Body of pancreas (tissue), 4 donors: ENCODE data around the gene DAB2IP. TPM values are rescaled to one million over a fixed set of nuclear protein-coding genes. Genes with fewer than 3 reads are reported as not detected.

Source experiments
- ATAC-seq: fragments of 150-250 bp; one replicate; pipeline ENCODE4 v1.9.1; 2016
- DNase-seq, 4 donors: peaks; one replicate each; pipeline ENCODE4 v3.0.0-alpha.2; 2019
- H3K27ac ChIP-seq, 4 donors: fragments of 200-600 bp; sonication (generic); 1 replicate in 3 of 4; 2 replicates in 1 of 4; pipeline versions ENCODE4 v1.5.1 to v1.6.1; 2016 to 2019; ENCODE audit warnings: mild to moderate bottlenecking in 1 of 4, mixed read lengths in 1 of 4, moderate library complexity in 1 of 4
- H3K27me3 ChIP-seq, 2 donors: fragments of 200-600 bp; sonication (generic); one replicate each; pipeline ENCODE4 v1.6.0; 2016; ENCODE audit warnings: mild to moderate bottlenecking in 1 of 2
- H3K36me3 ChIP-seq, 2 donors: fragments of 200-600 bp; sonication (generic); replicated peaks in 1 of 2; 2 replicates each; pipeline ENCODE4 v1.5.1; 2016; ENCODE audit warnings: low read depth in 2 of 2; ENCODE audit not compliant: insufficient read depth in 1 of 2
- H3K4me1 ChIP-seq: fragments of 200-600 bp; sonication (generic); one replicate; pipeline ENCODE4 v1.6.0; 2016
- H3K4me3 ChIP-seq, 2 donors: fragments of 200-600 bp; sonication (generic); 1 replicate in 1 of 2; 2 replicates in 1 of 2; pipeline ENCODE4 v1.5.1; 2016 to 2019
- H3K9me3 ChIP-seq, 3 donors: fragments of 200-600 bp; sonication (generic); 1 replicate in 2 of 3; 2 replicates in 1 of 3; pipeline ENCODE4 v1.5.1; 2016
- CTCF ChIP-seq, 7 experiments: fragments of 450-650 bp in 4 of 7; fragments of 200-600 bp in 3 of 7; sonication (generic) in 3 of 7; IDR thresholded peaks; one replicate each; pipeline ENCODE4 v1.5.1; 2016 to 2019; ENCODE audit warnings: antibody characterized with exemption in 7 of 7
- POLR2A ChIP-seq, 3 donors: fragments of 450-650 bp; IDR thresholded peaks; one replicate each; pipeline ENCODE4 v1.6.1; 2016; ENCODE audit warnings: antibody characterized with exemption in 3 of 3, mild to moderate bottlenecking in 2 of 3
- WGBS, 2 donors: methylation state at CpG; one replicate each; pipeline ENCODE4 v1.1.5; 2017; 5-methylcytosine and 5-hydroxymethylcytosine counted together
- intact Hi-C: fragments of 100-400 bp; cut with DNase I; formaldehyde crosslinking; loops from one replicate; pipeline ENCODE4 v1.15.1; 2023
- total RNA-seq, 2 donors: library from RNA; depleted of rRNA; stranded (reverse); fragments of >200 nt; gene quantifications; one replicate each; pipeline ENCODE4 v1.1.0, GENCODE V29; 2016

Gene DAB2IP
- total RNA-seq, 2 donors from 2014 or later = 25.2 to 34.9 TPM

- Histone ChIP-seq H3K27ac (no peak overlapping the region), H3K36me3 (peaks cover 0 to 17% of the 10 kb centered on the region in 2 donors), H3K27me3 (no peaks in the 10 kb centered on the region), H3K4me1 (no peaks in the 10 kb centered on the region), H3K9me3 (no peaks in the 10 kb centered on the region), H3K4me3 (no peak overlapping the region)
- TF ChIP-seq CTCF (IDR thresholded peaks at IDR 0.05) (no peak), POLR2A (IDR thresholded peaks at IDR 0.05) (no peak)
- intact Hi-C loops = no loop called here
- ATAC-seq (no peak), DNase-seq (peak in 2 of 4 donors; percentile 4 to 8)
- WGBS, 2 donors = 76 to 88% methylated on average over 8 to 19 of the region's 19 CpGs
Measured at GRCh38 chr9:121773954-121774714, 122.7 kb downstream of the DAB2IP start.

GRCh38 chr9:121774715-121775613 lies 123.5 kb downstream of the DAB2IP start:
- no peaks in the 10 kb centered on the region for H3K4me1 ChIP-seq
- intact Hi-C loops = no loop called here
- 89 to 94% methylated on average over 24 to 26 of the region's 26 CpGs for WGBS, 2 donors
- H3K9me3 ChIP-seq = no peaks in the 10 kb centered on the region
- no peak overlapping the region for H3K27ac ChIP-seq
- ATAC-seq = no peak
- TF ChIP-seq CTCF (IDR thresholded peaks at IDR 0.05) = no peak
- peaks cover 0 to 16% of the 10 kb centered on the region in 2 donors for H3K36me3 ChIP-seq
- DNase-seq = peak in 2 of 4 donors; percentile 11 to 19
- H3K27me3 ChIP-seq = no peaks in the 10 kb centered on the region
- H3K4me3 ChIP-seq = no peak overlapping the region

- Histone ChIP-seq H3K4me3 (no peak overlapping the region), H3K9me3 (no peaks in the 10 kb centered on the region), H3K36me3 (peaks cover 0 to 15% of the 10 kb centered on the region in 2 donors), H3K27ac (no peak overlapping the region), H3K4me1 (no peaks in the 10 kb centered on the region), H3K27me3 (no peaks in the 10 kb centered on the region)
- DNase-seq (peak in 2 of 4 donors; percentile 7 to 9), ATAC-seq (no peak)
- no peak for TF ChIP-seq POLR2A (IDR thresholded peaks at IDR 0.05)
- no peak for TF ChIP-seq CTCF (IDR thresholded peaks at IDR 0.05)
- WGBS, 2 donors = 91 to 97% methylated on average over 16 to 21 of the region's 23 CpGs
- intact Hi-C loops = no loop called here
Measured at GRCh38 chr9:121776001-121776738, 124.7 kb downstream of the DAB2IP start.

GRCh38 chr9:121776739-121777637 lies 125.6 kb downstream of the DAB2IP start:
- no peaks in the 10 kb centered on the region for H3K27me3 ChIP-seq
- H3K36me3 ChIP-seq = peaks cover 0 to 18% of the 10 kb centered on the region in 2 donors
- 91% methylated on average over 8 of the region's 8 CpGs for WGBS, 2 donors
- no peak for ATAC-seq
- no peaks in the 10 kb centered on the region for H3K4me1 ChIP-seq
- intact Hi-C loops = no loop called here
- no peak overlapping the region for H3K27ac ChIP-seq
- H3K9me3 ChIP-seq = no peaks in the 10 kb centered on the region
- TF ChIP-seq POLR2A (IDR thresholded peaks at IDR 0.05) = no peak
- TF ChIP-seq CTCF (IDR thresholded peaks at IDR 0.05) = no peak
- no peak overlapping the region for H3K4me3 ChIP-seq
- DNase-seq = no peak
